Breast epithelium (tissue), 4 donors: ENCODE data around the gene ACOXL. TPM values are rescaled to one million over a fixed set of nuclear protein-coding genes. Genes with fewer than 3 reads are reported as not detected.
"Not testable (repeated sequence)": the region's sequence is repeated elsewhere in the genome, so short reads cannot be mapped to it uniquely, and the experiment has no call there.

Experiments used
- DNase-seq, 2 donors: peaks; one replicate each; pipeline ENCODE4 v3.0.0-alpha.2; 2019; ENCODE audit warnings: low spot score in 2 of 2
- H3K27ac ChIP-seq, 2 donors: fragments of 200-600 bp; sonication (generic) in 1 of 2; one replicate each; pipeline ENCODE4 v1.5.1; 2016 to 2019; ENCODE audit warnings: mild to moderate bottlenecking in 1 of 2
- H3K27me3 ChIP-seq, 2 donors: fragments of 200-600 bp; sonication (generic) in 1 of 2; one replicate each; pipeline versions ENCODE4 v1.5.1 to v1.6.0; 2017 to 2019; ENCODE audit warnings: control low read depth in 1 of 2, mild to moderate bottlenecking in 1 of 2
- H3K36me3 ChIP-seq: fragments of 200-600 bp; one replicate; pipeline ENCODE4 v1.5.1; 2019
- H3K4me1 ChIP-seq, 2 donors: fragments of 200-600 bp; sonication (generic); one replicate each; pipeline ENCODE4 v1.5.1; 2016 to 2019; ENCODE audit warnings: control low read depth in 1 of 2
- H3K4me3 ChIP-seq, 3 donors: fragments of 200-600 bp; sonication (generic); 1 replicate in 2 of 3; 2 replicates in 1 of 3; pipeline ENCODE4 v1.5.1; 2016 to 2019; ENCODE audit warnings: mild to moderate bottlenecking in 3 of 3, moderate library complexity in 2 of 3
- H3K9me3 ChIP-seq, 2 donors: fragments of 200-600 bp; sonication (generic) in 1 of 2; one replicate each; pipeline ENCODE4 v1.5.1; 2016 to 2019; ENCODE audit warnings: control low read depth in 1 of 2
- CTCF ChIP-seq, 3 donors: fragments of 450-650 bp; IDR thresholded peaks; one replicate each; pipeline ENCODE4 v1.5.1; 2016 to 2017; ENCODE audit warnings: antibody characterized with exemption in 3 of 3, mild to moderate bottlenecking in 3 of 3, moderate library complexity in 3 of 3
- POLR2A ChIP-seq: fragments of 450-650 bp; IDR thresholded peaks from one replicate; pipeline ENCODE4 v1.6.1; 2016; ENCODE audit warnings: antibody characterized with exemption, mild to moderate bottlenecking, moderate library complexity
- POLR2AphosphoS5 ChIP-seq, 3 donors: sonication (generic); formaldehyde crosslinking; IDR thresholded peaks; one replicate each; pipeline ENCODE4 v1.6.1; 2017; ENCODE audit warnings: antibody characterized with exemption in 3 of 3
- intact Hi-C: fragments of 100-400 bp; cut with DNase I; formaldehyde crosslinking; loops from one replicate; pipeline ENCODE4 v1.15.1; 2023; ENCODE audit warnings: low total_unique reads
- total RNA-seq, 3 donors: library from RNA; depleted of rRNA; stranded (reverse); fragments of >200 nt; gene quantifications; one replicate each; pipeline ENCODE4 v1.1.0, GENCODE V29; 2016

The ACOXL gene
- total RNA-seq, 3 donors from 2014 or later = not detected

- no peaks in the 10 kb centered on the region for H3K36me3 ChIP-seq
- no peak for TF ChIP-seq CTCF (IDR thresholded peaks at IDR 0.05)
- no peak for TF ChIP-seq POLR2A
- no peak for TF ChIP-seq POLR2AphosphoS5 (IDR thresholded peaks at IDR 0.05)
- no peaks in the 10 kb centered on the region for H3K4me1 ChIP-seq
- intact Hi-C loops = loop anchor here (2.0 kb wide), 1 partner anchor 59 kb away; no protein-coding TSS in a partner anchor
- no peak for DNase-seq
- no peaks in the 10 kb centered on the region for H3K27me3 ChIP-seq
- no peaks in the 10 kb centered on the region for H3K9me3 ChIP-seq
- no peak overlapping the region for H3K27ac ChIP-seq
- no peak overlapping the region for H3K4me3 ChIP-seq
Measured at GRCh38 chr2:110853516-110853915, 121.1 kb downstream of the ACOXL start.

- TF ChIP-seq POLR2AphosphoS5 (IDR thresholded peaks at IDR 0.05) (no peak), CTCF (IDR thresholded peaks at IDR 0.05) (no peak), POLR2A (no peak)
- no peak overlapping the region for H3K4me3 ChIP-seq
- H3K36me3 ChIP-seq = no peaks in the 10 kb centered on the region
- H3K4me1 ChIP-seq = no peaks in the 10 kb centered on the region
- no peak overlapping the region for H3K27ac ChIP-seq
- intact Hi-C loops = loop anchor here (2.0 kb wide), 1 partner anchor 59 kb away; no protein-coding TSS in a partner anchor
- DNase-seq = no peak
- no peaks in the 10 kb centered on the region for H3K27me3 ChIP-seq
- H3K9me3 ChIP-seq = no peaks in the 10 kb centered on the region
Measured at GRCh38 chr2:110853948-110854347, 121.6 kb downstream of the ACOXL start.

GRCh38 chr2:110854355-110855081 lies 122.1 kb downstream of the ACOXL start:
- Histone ChIP-seq H3K27ac (no peak overlapping the region), H3K27me3 (no peaks in the 10 kb centered on the region), H3K4me1 (no peaks in the 10 kb centered on the region), H3K4me3 (no peak overlapping the region), H3K9me3 (no peaks in the 10 kb centered on the region), H3K36me3 (no peaks in the 10 kb centered on the region)
- DNase-seq = no peak
- TF ChIP-seq CTCF (IDR thresholded peaks at IDR 0.05) (no peak), POLR2AphosphoS5 (IDR thresholded peaks at IDR 0.05) (no peak), POLR2A (no peak)
- intact Hi-C loops = no loop called here

GRCh38 chr2:110855841-110856240 lies 123.5 kb downstream of the ACOXL start:
- intact Hi-C loops, H3K9me3 ChIP-seq, H3K4me1 ChIP-seq, H3K27me3 ChIP-seq, H3K27ac ChIP-seq, H3K36me3 ChIP-seq, H3K4me3 ChIP-seq, DNase-seq: not testable (repeated sequence)

- H3K36me3 ChIP-seq = no peaks in the 10 kb centered on the region
- no peak for DNase-seq
- H3K27me3 ChIP-seq = peaks cover 0 to 4% of the 10 kb centered on the region in 2 donors
- no peak overlapping the region for H3K4me3 ChIP-seq
- no peak overlapping the region for H3K27ac ChIP-seq
- H3K9me3 ChIP-seq = no peaks in the 10 kb centered on the region
- TF ChIP-seq POLR2A = no peak
- TF ChIP-seq POLR2AphosphoS5 (IDR thresholded peaks at IDR 0.05) = no peak
- TF ChIP-seq CTCF (IDR thresholded peaks at IDR 0.05) = no peak
- no peaks in the 10 kb centered on the region for H3K4me1 ChIP-seq
- intact Hi-C loops = no loop called here
Measured at GRCh38 chr2:110858135-110858725, 125.9 kb downstream of the ACOXL start.
